Measurements from ENCODE around the gene LMO7. TPM values are rescaled to one million over a fixed set of nuclear protein-coding genes. Genes with fewer than 3 reads are reported as not detected.

LMO7 gene
- total and polyA plus RNA-seq, 2 of the 4 experiments (the other 2 are of a cell fraction), result 266 to 367 TPM

- in situ Hi-C loops (cut with MboI; ENCODE audit: low sequenced_read_pairs), result loop anchor here (25.0 kb wide), 1 partner anchor 256 kb away; no protein-coding TSS in a partner anchor
- TF ChIP-seq CEBPB (IDR thresholded peaks at IDR 0.05; ENCODE audit: low read depth, low read length), result no peak
- no peak for TF ChIP-seq RFX5 (IDR thresholded peaks at IDR 0.05; ENCODE audit: low read depth, low read length)
- TF ChIP-seq BHLHE40 (IDR thresholded peaks at IDR 0.05; ENCODE audit: low read depth, low read length), result no peak
- TF ChIP-seq MAZ (IDR thresholded peaks at IDR 0.05; ENCODE audit: borderline replicate concordance, low read depth, low read length), result no peak
- TF ChIP-seq POLR2A (IDR thresholded peaks at IDR 0.05; ENCODE audit: low read depth, low read length), result no peak
- TF ChIP-seq FOS (IDR thresholded peaks at IDR 0.05; ENCODE audit: low read depth, low read length), result no peak
- TF ChIP-seq SMC3 (IDR thresholded peaks at IDR 0.05; ENCODE audit: low read depth, low read length), result no peak
- no peak for TF ChIP-seq NFE2L2 (IDR thresholded peaks at IDR 0.05; ENCODE audit: low read depth, low read length)
- no peak for TF ChIP-seq RAD21 (IDR thresholded peaks at IDR 0.05; ENCODE audit: low read length)
- TF ChIP-seq, protein P1, sequence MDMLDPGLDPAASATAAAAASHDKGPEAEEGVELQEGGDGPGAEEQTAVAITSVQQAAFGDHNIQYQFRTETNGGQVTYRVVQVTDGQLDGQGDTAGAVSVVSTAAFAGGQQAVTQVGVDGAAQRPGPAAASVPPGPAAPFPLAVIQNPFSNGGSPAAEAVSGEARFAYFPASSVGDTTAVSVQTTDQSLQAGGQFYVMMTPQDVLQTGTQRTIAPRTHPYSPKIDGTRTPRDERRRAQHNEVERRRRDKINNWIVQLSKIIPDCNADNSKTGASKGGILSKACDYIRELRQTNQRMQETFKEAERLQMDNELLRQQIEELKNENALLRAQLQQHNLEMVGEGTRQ (IDR thresholded peaks at IDR 0.05; ENCODE audit: low read depth, low read length), result no peak
- no peak for TF ChIP-seq RCOR1 (IDR thresholded peaks at IDR 0.05; ENCODE audit: insufficient replicate concordance, low read length)
- no peak for TF ChIP-seq CHD1 (IDR thresholded peaks at IDR 0.05; ENCODE audit: low read depth, low read length)
- TF ChIP-seq MAFK (IDR thresholded peaks at IDR 0.05; ENCODE audit: low read depth, low read length), result no peak
- TF ChIP-seq MXI1 (IDR thresholded peaks at IDR 0.05; ENCODE audit: borderline replicate concordance, low read depth, low read length), result no peak
- no peak for TF ChIP-seq ELK1 (IDR thresholded peaks at IDR 0.05; ENCODE audit: borderline replicate concordance, low read depth, low read length)
These were observed 182.2 kb downstream of the LMO7 start for GRCh38 chr13:75818179-75818967.

More at GRCh38 chr13:75818179-75818967, 182.2 kb downstream of the LMO7 start:
- Histone ChIP-seq H3K18ac (ENCODE audit: low read depth, low read length) (no peak overlapping the region), H3K9me3 (ENCODE audit: control insufficient read depth, insufficient read depth, low read length) (no peaks in the 10 kb centered on the region), H2BK5ac (ENCODE audit: low read depth, low read length, poor library complexity, severe bottlenecking) (peak overlapping the region; percentile 27), H2AFZ (replicated peaks; ENCODE audit: low read length, poor library complexity) (no peak overlapping the region), H3K4me2 (ENCODE audit: low read depth, low read length) (no peak overlapping the region), H3K27ac (ENCODE audit: insufficient read depth, low read length) (no peak overlapping the region), H3K36me3 (ENCODE audit: control insufficient read depth, insufficient read depth, low read length) (peaks cover 18% of the 10 kb centered on the region), H2BK20ac (ENCODE audit: low read depth, low read length) (no peak overlapping the region), H3K27me3 (ENCODE audit: control insufficient read depth, insufficient read depth, low read length) (no peaks in the 10 kb centered on the region), H3K79me1 (ENCODE audit: low read depth in 1 of 2, low read length in 2 of 2) (peaks cover 39 to 59% of the 10 kb centered on the region in 2 experiments), H4K5ac (ENCODE audit: low read depth, low read length) (peak overlapping the region; percentile 13; the same call in 1 of the 2 replicates), H3K4ac (ENCODE audit: low read depth, low read length) (no peak overlapping the region), H2BK120ac (ENCODE audit: low read depth, low read length) (no peak overlapping the region), H4K20me1 (ENCODE audit: insufficient read depth, low read length) (peaks cover 26% of the 10 kb centered on the region; the same call in 1 of the 2 replicates), H4K8ac (ENCODE audit: low read depth in 2 of 2, low read length in 2 of 2) (no peak overlapping the region), H3K9ac (ENCODE audit: low read depth, low read length) (no peak overlapping the region), H3K9me1 (ENCODE audit: insufficient read depth, low read length) (peaks cover 14% of the 10 kb centered on the region), H3K4me3 (ENCODE audit: insufficient read depth, low read depth, low read length) (no peak overlapping the region), H2AK9ac (replicated peaks; ENCODE audit: low read depth, low read length, poor library complexity) (no peak overlapping the region), H4K91ac (ENCODE audit: insufficient read depth, low read depth, low read length) (no peak overlapping the region), H2AK5ac (ENCODE audit: low read depth, low read length) (no peak overlapping the region), H2BK15ac (ENCODE audit: low read depth, low read length) (no peak overlapping the region), H3K23ac (ENCODE audit: low read depth, low read length) (no peak overlapping the region), H3K4me1 (ENCODE audit: control insufficient read depth, insufficient read depth, low read length) (peaks cover 4% of the 10 kb centered on the region), H3K56ac (ENCODE audit: extremely low read depth, insufficient read depth, low read length) (no peak overlapping the region), H3K14ac (replicated peaks; ENCODE audit: low read depth, low read length) (no peak overlapping the region)
- dilution Hi-C loops (cut with HindIII; ENCODE audit: low sequenced_read_pairs, unreplicated experiment) (no loop called here), intact Hi-C loops (cut with micrococcal nuclease) (no loop called here)
- ChIA-PET POLR2A (ENCODE audit: unreplicated experiment) (no interaction called here), CTCF (no interaction called here)
- WGBS, 2 experiments (ENCODE audit: extremely low coverage in 2 of 2, insufficient read length in 1 of 2), result 100% methylated on average over 1 of the region's 9 CpGs; no CpG with 5 or more reads in 1 of the 2 experiments
- DNase-seq, result no peak
- BruUV-seq (replicated peaks), result no TSS peak
- no peak for ATAC-seq (ENCODE audit: low read depth)
